Right ventricle myocardium superior (tissue), 1 donor: ENCODE results near the gene FNDC11. TPM values are rescaled to one million over a fixed set of nuclear protein-coding genes. Genes with fewer than 3 reads are reported as not detected.

Source experiments
- ATAC-seq: fragments of 200-7000 bp; cut with Tn5 transposase; one replicate; pipeline ENCODE4 v1.9.1; 2020; ENCODE audit warnings: mild to moderate bottlenecking; ENCODE audit not compliant: poor library complexity
- DNase-seq: peaks from one replicate; pipeline ENCODE4 v3.0.0-alpha.2; 2020
- intact Hi-C: fragments of 100-400 bp; cut with DNase I; formaldehyde crosslinking; loops from one replicate; pipeline ENCODE4 v1.11.2; 2022
- total RNA-seq: library from RNA; stranded (reverse); fragmentation: NEBNext Ultra II Directional; extraction: Animal tissue kit (Norgen Biotek cat#: 25700); gene quantifications from one replicate; pipeline ENCODE4 v1.2.1, GENCODE V29; 2021
- donor health status: DM: no; HTN: yes; CAD: no; lungs with severe emphysema.

FNDC11 gene
- total RNA-seq, 1 donor from 2014 or later: 0.11 TPM

GRCh38 chr20:63572071-63572787 is 18.3 kb downstream of the FNDC11 start:
- intact Hi-C loops: no loop called here
- no peak for ATAC-seq
- no peak for DNase-seq

- intact Hi-C loops: no loop called here
- ATAC-seq: no peak
- DNase-seq: no peak
These were observed 19.1 kb downstream of the FNDC11 start for GRCh38 chr20:63572788-63573646.

GRCh38 chr20:63573647-63574131 is 19.7 kb downstream of the FNDC11 start:
- peak; percentile 11 for ATAC-seq
- intact Hi-C loops: no loop called here

GRCh38 chr20:63574156-63574828 is 20.3 kb downstream of the FNDC11 start, which contains the start of gene HELZ2:
HELZ2 (minus strand) TSS chr20:63574239; CDS start chr20:63572385, 1,854 bp downstream.
- intact Hi-C loops: no loop called here
- peak; percentile 84 for ATAC-seq
- peak; percentile 88 for DNase-seq

More at GRCh38 chr20:63573647-63574131, 19.7 kb downstream of the FNDC11 start:
- DNase-seq: no peak

GRCh38 chr20:63574829-63575743 is 21.1 kb downstream of the FNDC11 start:
- ATAC-seq (no peak), DNase-seq (no peak)

GRCh38 chr20:63576311-63576710 is 22.4 kb downstream of the FNDC11 start:
- no peak for DNase-seq
- no peak for ATAC-seq
- intact Hi-C loops: no loop called here

More at GRCh38 chr20:63574829-63575743, 21.1 kb downstream of the FNDC11 start:
- intact Hi-C loops: no loop called here

- peak; percentile 69 for ATAC-seq
- intact Hi-C loops: no loop called here
- peak; percentile 86 for DNase-seq
These were observed 23.4 kb downstream of the FNDC11 start for GRCh38 chr20:63577317-63577894.

GRCh38 chr20:63578224-63579016 is 24.5 kb downstream of the FNDC11 start:
- intact Hi-C loops: no loop called here

GRCh38 chr20:63579017-63579694 is 25.2 kb downstream of the FNDC11 start:
- intact Hi-C loops: no loop called here
- no peak for ATAC-seq
- no peak for DNase-seq

More at GRCh38 chr20:63578224-63579016, 24.5 kb downstream of the FNDC11 start:
- DNase-seq (no peak), ATAC-seq (peak; percentile 24)

- no peak for DNase-seq
- ATAC-seq: no peak
- intact Hi-C loops: no loop called here
These were observed 27.0 kb downstream of the FNDC11 start for GRCh38 chr20:63580796-63581461.

- ATAC-seq (no peak), DNase-seq (no peak)
- intact Hi-C loops: no loop called here
These were observed 28.6 kb downstream of the FNDC11 start for GRCh38 chr20:63582382-63583063.

- intact Hi-C loops: no loop called here
- ATAC-seq: peak; percentile 26
These were observed 31.9 kb downstream of the FNDC11 start for GRCh38 chr20:63585616-63586565.

GRCh38 chr20:63586797-63587196 is 32.8 kb downstream of the FNDC11 start:
- DNase-seq: peak; percentile 33
- intact Hi-C loops: no loop called here
- ATAC-seq: no peak

More at GRCh38 chr20:63585616-63586565, 31.9 kb downstream of the FNDC11 start:
- DNase-seq: peak; percentile 37

GRCh38 chr20:63587256-63587655 is 33.3 kb downstream of the FNDC11 start:
- ATAC-seq: no peak
- intact Hi-C loops: no loop called here
- DNase-seq: peak; percentile 8
